GM12864 (cell line): ENCODE results near the gene PHACTR1.

ENCODE experiments used
- DNase-seq: peaks from one replicate; pipeline ENCODE4 v3.0.0-alpha.2; 2011; ENCODE audit warnings: low read depth
- H3K4me3 ChIP-seq: 2 replicates; pipeline ENCODE4 v1.5.1; 2011; ENCODE audit warnings: mild to moderate bottlenecking, low read depth, low read length, control low read depth
- TF ChIP-seq, protein P1 (sequence below): IDR thresholded peaks from 2 replicates; pipeline ENCODE4 v1.5.1; 2011; ENCODE audit warnings: low read depth, mild to moderate bottlenecking, moderate library complexity, low read length, control low read depth, inconsistent platforms; ENCODE audit errors: missing control alignments

The PHACTR1 gene

DNA sequence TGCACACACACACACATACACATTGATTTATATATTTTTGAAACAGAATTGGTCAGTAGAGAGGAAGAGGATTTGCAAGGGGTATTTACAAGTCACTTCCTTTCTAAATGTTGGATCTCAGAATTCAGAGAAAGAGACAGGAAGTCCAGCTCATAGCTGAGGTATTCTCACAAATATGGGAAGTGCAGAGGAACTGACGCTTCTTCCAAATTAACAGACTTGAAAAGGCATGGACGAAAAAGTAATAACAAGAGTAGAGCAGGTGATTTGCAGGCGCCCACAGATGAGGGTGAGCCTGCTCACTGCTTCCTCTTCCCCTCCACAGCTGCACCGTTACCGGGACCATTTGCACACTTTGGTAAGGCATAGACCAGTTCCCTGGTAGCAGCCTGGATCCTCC lies 246.4 kb downstream of the PHACTR1 start:
- H3K4me3 ChIP-seq: no peak overlapping the region
- TF ChIP-seq, protein P1, sequence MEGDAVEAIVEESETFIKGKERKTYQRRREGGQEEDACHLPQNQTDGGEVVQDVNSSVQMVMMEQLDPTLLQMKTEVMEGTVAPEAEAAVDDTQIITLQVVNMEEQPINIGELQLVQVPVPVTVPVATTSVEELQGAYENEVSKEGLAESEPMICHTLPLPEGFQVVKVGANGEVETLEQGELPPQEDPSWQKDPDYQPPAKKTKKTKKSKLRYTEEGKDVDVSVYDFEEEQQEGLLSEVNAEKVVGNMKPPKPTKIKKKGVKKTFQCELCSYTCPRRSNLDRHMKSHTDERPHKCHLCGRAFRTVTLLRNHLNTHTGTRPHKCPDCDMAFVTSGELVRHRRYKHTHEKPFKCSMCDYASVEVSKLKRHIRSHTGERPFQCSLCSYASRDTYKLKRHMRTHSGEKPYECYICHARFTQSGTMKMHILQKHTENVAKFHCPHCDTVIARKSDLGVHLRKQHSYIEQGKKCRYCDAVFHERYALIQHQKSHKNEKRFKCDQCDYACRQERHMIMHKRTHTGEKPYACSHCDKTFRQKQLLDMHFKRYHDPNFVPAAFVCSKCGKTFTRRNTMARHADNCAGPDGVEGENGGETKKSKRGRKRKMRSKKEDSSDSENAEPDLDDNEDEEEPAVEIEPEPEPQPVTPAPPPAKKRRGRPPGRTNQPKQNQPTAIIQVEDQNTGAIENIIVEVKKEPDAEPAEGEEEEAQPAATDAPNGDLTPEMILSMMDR: no peak
- no peak for DNase-seq

DNA sequence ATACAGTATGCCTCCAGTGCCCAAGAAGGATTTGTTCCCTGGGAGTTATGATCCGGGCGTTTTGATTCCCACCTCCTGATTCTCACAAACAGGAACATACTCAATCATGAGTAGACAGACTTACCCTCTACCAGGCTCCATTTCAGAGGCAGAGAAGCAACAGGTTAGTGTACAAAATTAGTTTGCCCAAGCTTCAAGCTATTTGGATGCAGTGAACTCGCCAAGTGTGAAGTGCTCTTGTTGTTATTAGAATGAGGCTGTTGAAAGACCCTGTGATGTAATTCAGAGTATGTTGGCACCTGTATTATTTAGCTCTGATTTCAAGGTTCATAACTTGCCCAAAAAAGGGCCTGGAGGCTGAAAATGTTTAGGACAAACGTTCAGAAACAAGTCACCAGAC lies 247.0 kb downstream of the PHACTR1 start:
- TF ChIP-seq, protein P1: no peak
- H3K4me3 ChIP-seq: no peak overlapping the region

DNA sequence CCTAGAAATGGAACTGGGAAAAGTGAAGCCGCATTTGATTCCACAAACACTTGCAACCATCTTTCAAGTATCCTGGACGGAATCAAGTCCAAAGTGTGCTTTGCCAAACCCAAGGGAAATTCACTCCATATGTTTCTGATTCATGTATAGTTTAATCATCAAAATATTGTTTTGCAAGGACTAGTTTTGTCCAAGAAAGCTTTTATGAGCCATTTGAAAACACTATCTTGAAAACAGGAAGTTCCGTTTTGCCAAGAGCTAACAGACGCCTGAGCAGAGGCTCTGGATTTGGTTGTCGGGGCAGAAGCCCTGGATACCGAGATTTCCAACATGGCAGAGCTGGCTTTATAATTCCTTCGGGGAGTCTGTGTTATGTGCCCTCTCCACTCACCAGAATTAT lies 251.1 kb downstream of the PHACTR1 start:
- no peak for DNase-seq
- no peak overlapping the region for H3K4me3 ChIP-seq
- TF ChIP-seq, protein P1: no peak

More for the DNA sequence above, 247.0 kb downstream of the PHACTR1 start:
- no peak for DNase-seq

GRCh38 chr6:12968290-12968689 lies 251.7 kb downstream of the PHACTR1 start:
- no peak for DNase-seq
- TF ChIP-seq, protein P1: no peak
- no peak overlapping the region for H3K4me3 ChIP-seq

- H3K4me3 ChIP-seq: no peak overlapping the region
- no peak for DNase-seq
- TF ChIP-seq, protein P1: no peak
Measured at GRCh38 chr6:12968839-12969558, 252.4 kb downstream of the PHACTR1 start.

DNA sequence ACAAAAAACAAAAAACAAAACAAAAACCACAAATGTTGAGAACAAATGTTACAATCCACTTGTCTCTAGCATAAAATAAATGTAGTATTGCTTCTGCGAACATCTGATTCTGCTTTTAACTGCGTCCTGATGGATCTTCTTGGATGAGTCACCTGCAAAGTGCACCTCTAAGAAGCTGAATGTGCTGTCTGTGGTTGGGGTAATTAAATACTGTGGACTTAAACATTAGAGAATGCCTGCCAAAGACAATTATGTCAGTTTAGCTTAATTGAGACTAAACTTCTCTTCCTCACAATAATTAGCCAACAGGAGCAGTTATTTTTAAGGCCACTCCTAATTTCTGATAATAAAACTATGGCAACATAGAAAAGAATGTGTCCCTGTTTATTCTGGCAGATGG lies 253.4 kb downstream of the PHACTR1 start:
- H3K4me3 ChIP-seq: no peak overlapping the region
- TF ChIP-seq, protein P1: no peak
- DNase-seq: no peak

DNA sequence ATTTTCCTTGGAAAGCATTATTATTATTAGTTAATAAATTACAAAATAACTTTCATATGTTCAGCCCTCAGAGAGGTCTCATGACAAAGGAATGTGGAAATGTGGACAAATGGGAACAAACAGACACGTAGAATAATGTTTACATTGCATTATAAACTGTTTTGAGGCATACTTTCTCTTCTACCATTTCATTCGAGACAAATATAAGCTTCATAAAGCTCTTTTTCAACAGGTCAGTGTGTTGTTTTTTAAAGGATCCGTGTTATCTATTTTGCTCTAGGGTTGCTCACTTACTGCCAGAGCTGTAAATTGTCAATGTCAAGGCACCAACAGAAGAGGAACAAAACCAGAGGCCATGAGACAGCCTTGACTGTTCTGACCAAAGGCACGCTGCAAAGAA lies 256.8 kb downstream of the PHACTR1 start:
- TF ChIP-seq, protein P1: no peak
- no peak overlapping the region for H3K4me3 ChIP-seq
- no peak for DNase-seq
